ENCODE measurements around the gene CEP192.

GRCh38 chr18:13026583-13027270, 35.6 kb downstream of the CEP192 start:
- TF ChIP-seq POLR2A (IDR thresholded peaks at IDR 0.05): no peak
- no peak for TF ChIP-seq CTCF (IDR thresholded peaks at IDR 0.05)

Data from uterus (tissue), 2 donors.